NB4 (cell line): ENCODE results near the gene ADAMTSL5.

Experiments
- DNase-seq: peaks from one replicate; pipeline ENCODE4 v3.0.0; 2010; ENCODE audit warnings: low read depth
- H3K4me3 ChIP-seq: one replicate; pipeline ENCODE4 v1.5.1; 2011; ENCODE audit warnings: mild to moderate bottlenecking, low read depth, low read length, moderate library complexity
- CTCF ChIP-seq: IDR thresholded peaks from one replicate; pipeline ENCODE4 v1.5.1; 2012; ENCODE audit warnings: low read depth, low read length
- MAX ChIP-seq: IDR thresholded peaks from 2 replicates; pipeline ENCODE4 v1.6.1; 2011; ENCODE audit warnings: low read depth, low read length
- MYC ChIP-seq: IDR thresholded peaks from 2 replicates; pipeline ENCODE4 v1.6.1; 2011; ENCODE audit warnings: low read depth, low read length
- POLR2A ChIP-seq: IDR thresholded peaks from 2 replicates; pipeline ENCODE4 v1.6.1; 2011; ENCODE audit warnings: mild to moderate bottlenecking; ENCODE audit not compliant: insufficient read length; ENCODE audit errors: extremely low read depth

The ADAMTSL5 gene

GRCh38 chr19:1466461-1467214 is 46.2 kb downstream of the ADAMTSL5 start:
- no peak overlapping the region for H3K4me3 ChIP-seq
- no peak for DNase-seq
- TF ChIP-seq MYC = no peak
- no peak for TF ChIP-seq CTCF
- TF ChIP-seq POLR2A = no peak
- TF ChIP-seq MAX = no peak

- H3K4me3 ChIP-seq = no peak overlapping the region
- TF ChIP-seq POLR2A (no peak), MAX (no peak), CTCF (no peak), MYC (no peak)
- no peak for DNase-seq
Measured at GRCh38 chr19:1466018-1466460, 46.8 kb downstream of the ADAMTSL5 start.

- TF ChIP-seq CTCF (peak; percentile 33), MAX (no peak)
- H3K4me3 ChIP-seq = no peak overlapping the region
- DNase-seq = peak; percentile 61
Measured at GRCh38 chr19:1465191-1466016, 47.4 kb downstream of the ADAMTSL5 start.

GRCh38 chr19:1461862-1462261 is 51.0 kb downstream of the ADAMTSL5 start:
- no peak for DNase-seq
- TF ChIP-seq CTCF (no peak), POLR2A (no peak), MAX (no peak)
- no peak overlapping the region for H3K4me3 ChIP-seq

GRCh38 chr19:1460033-1460995 is 52.5 kb downstream of the ADAMTSL5 start:
- TF ChIP-seq MAX (no peak), MYC (no peak)
- no peak for DNase-seq
- H3K4me3 ChIP-seq = no peak overlapping the region
